HG03103 (cell line): ENCODE data around the gene NDFIP1.

Source experiments
- ATAC-seq: cut with Tn5 transposase; IDR thresholded peaks from one replicate; pipeline ENCODE4 v1.9.1; 2021; ENCODE audit warnings: low read depth; ENCODE audit not compliant: unreplicated experiment

Gene NDFIP1

GRCh38 chr5:142091012-142091411 lies 17.6 kb upstream of the NDFIP1 start:
- ATAC-seq = no peak

- no peak for ATAC-seq
Observed at GRCh38 chr5:142091922-142092321, 16.7 kb upstream of the NDFIP1 start.

GRCh38 chr5:142095035-142095434 lies 13.5 kb upstream of the NDFIP1 start:
- ATAC-seq = no peak

DNA sequence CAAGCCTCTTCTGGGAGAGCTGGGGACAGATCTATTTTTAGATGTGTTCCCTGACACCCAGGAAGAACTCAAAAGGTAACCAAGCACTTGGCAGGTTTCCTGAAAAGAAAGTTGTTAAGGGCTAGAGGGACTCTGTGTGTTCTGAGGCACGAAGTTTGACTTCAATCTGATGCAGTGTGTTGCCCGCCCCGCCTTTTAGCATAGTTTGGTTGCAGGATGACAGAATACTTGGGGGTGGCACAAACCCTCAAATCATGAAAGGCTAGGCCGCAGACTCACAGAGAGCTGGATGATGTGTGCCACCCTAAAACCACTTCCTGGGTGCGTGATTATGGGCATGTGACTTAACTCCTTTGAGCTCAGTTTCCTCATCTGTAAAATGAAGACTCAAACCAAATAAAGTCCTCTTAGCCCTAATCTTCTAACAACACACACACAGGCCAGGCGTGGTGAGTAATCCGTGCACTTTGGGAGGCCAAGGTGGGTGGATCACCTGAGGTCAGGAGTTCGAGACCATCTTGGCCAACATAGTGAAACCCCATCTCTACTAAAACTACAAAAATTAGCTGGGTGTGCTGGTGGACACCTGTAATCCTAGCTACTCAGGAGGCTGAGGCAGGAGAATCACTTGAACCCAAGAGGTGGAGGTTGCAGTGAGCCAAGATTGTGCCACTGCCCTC lies 12.8 kb upstream of the NDFIP1 start:
- no peak for ATAC-seq

- no peak for ATAC-seq
Observed at GRCh38 chr5:142096382-142096781, 12.2 kb upstream of the NDFIP1 start.

DNA sequence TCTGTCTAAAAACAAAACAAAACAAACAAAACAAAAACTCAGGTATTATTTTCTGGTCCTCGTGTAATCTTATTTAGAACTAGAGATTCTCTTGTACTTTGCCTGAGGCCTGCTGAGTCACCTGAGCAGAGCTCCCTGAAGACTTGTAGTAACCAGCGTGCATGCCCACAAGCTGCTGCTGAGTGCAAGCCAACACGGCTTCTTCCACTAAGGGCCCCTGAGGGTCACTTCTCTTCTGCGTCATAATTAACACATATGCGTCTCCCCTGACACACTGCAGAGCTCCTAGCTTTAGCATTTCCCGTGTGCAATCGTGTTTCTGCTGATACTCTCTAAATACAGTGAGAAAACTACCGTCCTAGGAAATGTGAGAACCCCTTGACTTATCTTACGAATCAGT lies 10.9 kb upstream of the NDFIP1 start:
- no peak for ATAC-seq

- no peak for ATAC-seq
Observed at GRCh38 chr5:142098275-142098674, 10.3 kb upstream of the NDFIP1 start.

DNA sequence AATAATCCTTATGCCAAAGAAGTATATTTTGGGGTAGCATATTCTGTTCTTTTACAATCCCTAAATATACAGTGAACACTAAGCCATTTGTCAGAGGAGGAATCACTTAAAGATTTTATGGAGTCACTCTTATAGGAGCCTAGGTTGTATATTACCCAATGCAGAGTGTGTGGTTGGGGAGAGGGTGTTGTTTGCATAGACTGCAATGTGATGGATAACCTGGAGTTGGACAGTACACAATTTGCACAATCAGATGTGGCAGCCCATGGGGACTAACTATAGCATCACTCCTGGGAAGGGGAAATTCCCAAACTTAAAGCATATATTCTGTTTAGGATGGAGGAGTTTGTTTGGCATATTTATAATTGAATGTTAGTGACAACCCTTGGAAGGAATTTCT lies 9.6 kb upstream of the NDFIP1 start:
- no peak for ATAC-seq

DNA sequence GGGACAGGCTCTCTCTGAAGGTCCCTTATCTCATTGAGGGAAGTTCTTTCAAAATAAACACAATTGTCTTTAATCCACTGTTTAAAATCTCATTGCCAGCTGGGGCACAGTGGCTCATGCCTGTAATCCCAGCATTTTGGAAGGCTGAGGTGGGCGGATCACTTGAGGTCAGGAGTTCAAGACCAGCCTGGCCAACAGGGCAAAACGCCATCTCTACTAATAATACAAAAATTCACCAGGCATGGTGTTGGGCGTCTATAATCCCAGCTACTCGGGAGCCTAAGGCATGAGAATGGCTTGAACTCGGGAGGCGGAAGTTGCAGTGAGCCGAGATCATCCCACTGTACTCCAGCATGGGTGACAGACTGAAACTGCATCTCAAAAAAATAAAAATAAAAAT lies 8.3 kb upstream of the NDFIP1 start:
- no peak for ATAC-seq

DNA sequence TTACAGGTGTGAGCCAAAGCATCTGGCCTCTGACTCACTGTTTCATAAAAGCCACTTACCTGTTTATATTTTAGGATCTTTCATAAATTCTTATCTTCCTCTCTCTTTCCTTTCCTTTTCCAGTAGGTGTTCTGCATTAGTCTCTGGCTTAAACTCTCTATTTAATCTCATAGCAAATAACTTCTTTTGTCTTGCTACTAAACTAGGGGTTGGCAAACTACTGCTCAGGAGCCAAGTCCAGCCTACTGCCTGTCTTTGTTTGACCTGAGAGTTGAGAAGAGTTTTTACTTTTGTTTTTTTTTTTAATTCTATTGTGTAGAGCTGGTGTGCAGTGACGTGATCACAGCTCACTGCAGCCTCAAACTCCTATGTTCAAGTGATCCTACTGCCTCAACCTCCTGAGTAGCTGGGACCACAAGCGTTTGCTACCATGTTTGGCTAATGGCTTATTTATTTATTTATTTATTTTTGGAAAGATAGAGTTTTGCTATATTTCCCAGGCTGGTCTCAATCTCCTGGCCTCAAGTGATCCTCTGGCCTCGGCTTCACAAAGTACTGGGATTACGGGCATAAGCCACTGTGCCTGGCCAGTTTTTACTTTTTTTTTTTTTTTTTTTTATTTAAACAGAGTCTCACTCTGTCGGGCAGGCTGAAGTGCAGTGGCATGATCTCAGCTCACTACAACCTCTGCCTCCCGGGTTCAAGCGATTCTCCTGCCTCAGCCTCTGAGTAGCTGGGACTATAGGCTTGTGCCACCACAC lies 5.4 kb upstream of the NDFIP1 start:
- no peak for ATAC-seq

- ATAC-seq = no peak
Observed at GRCh38 chr5:142104491-142104890, 4.1 kb upstream of the NDFIP1 start.

- no peak for ATAC-seq
Observed at GRCh38 chr5:142106061-142106460, 2.5 kb upstream of the NDFIP1 start.

- no peak for ATAC-seq
Observed at GRCh38 chr5:142107036-142107735, 1.4 kb upstream of the NDFIP1 start.

DNA sequence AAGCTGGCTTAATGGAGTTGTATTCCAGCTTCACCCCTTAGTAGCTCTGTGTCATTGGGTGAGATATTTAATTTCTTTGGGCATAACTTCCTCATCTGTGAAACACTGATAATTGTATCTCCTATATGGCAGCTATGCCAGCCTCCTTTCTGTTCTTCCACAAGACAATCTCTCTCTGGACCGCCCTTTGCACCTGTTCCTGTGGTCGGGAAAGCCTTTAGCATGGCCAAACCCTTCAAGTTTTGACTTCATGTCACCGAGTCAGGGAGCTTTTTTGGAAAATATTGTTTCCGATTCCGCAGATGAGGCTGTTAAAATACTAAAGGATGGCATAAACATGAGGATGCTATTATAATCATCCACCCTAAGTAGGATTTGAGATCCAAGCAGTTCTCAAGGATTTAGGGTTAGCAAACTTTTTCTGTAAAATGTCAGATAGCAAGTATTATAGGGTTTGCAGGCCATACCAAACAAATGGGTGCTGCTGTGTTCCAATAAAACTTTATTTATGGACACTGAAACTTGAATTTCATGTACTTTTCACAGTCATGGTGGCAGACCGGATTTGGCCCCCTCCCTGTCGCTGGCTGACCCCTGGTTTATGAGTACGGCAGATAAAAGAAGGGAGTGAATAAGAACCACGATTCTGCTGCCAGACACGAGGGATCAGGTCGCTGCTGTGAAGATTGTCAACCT lies 695 bp upstream of the NDFIP1 start:
- no peak for ATAC-seq

GRCh38 chr5:142109331-142110045 lies 909 bp downstream of the NDFIP1 start:
- no peak for ATAC-seq

DNA sequence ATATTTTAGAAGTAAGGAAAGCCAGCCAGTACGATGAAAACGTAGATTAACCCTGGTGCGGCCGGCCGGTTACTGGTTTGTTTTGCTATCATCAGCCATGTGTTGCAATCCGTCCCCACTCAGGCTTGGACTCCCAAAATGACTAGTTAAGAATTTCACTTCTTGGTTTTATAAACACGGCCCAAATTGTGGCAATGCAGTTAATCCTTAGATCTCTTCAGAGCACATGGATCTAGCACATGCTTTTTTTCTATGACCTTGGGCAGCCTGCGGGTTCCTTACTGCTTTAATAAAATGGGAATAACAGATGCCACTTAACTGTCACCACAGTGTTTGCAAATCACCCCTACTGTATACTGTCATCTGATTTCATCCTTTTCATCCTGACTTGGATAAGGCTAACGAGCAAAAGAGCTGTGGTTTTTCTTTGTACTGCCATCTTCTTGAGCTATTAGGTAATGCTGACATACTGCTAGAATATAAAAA lies 1.5 kb downstream of the NDFIP1 start:
- ATAC-seq = no peak

GRCh38 chr5:142110988-142111687 lies 2.6 kb downstream of the NDFIP1 start:
- ATAC-seq = no peak

DNA sequence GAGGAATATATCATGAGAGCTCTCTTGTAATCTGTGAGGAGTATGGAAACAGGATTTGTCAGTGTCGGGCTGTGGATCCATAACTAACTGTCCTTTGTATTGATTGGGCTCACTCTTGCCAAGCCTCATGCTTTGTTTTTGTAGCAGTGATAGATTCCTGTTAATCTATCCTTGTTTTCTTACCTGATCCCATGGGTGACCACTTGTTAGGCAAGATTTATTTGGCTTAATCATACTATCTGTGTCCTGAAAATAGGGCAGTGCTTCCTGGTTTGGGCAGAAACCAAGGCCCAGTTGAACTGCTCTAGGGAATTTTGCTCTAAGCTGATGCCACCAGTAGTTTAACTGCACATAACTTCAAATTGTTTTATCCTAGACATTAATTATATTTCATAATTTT lies 6.1 kb downstream of the NDFIP1 start:
- no peak for ATAC-seq

DNA sequence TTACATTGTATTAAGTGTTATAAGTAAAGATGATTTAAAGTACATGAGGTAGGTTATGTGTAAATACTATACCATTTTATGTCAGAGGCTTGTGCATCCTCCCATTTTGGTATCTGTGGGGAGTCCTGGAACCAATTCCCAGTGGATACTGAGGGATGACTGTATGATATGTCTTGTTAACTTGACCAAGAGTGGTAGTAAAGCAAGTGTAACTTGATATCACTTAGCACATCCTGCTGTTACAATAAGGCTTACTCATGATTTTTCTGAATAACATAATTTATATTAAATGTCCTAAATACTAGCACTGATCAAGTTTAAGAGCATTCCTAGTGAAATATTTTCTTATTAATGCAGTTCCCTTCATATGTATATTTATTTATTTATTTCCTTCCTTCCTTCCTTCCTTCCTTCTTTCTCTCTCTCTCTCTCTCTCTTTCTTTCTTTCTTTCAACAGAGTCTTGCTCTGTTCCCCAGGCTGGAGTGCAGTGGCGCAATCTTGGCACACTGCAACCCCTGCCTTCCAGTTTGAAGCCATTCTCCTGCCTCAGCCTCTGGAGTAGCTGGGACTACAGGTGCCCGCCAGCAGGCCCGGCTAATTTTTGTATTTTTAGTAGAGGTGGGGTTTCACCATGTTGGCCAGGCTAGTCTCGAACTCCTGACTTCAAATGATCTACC lies 7.5 kb downstream of the NDFIP1 start:
- ATAC-seq = no peak
